Cardiac fibroblast (primary cell): Measurements from ENCODE around the gene MYL7.

Source experiments
- DNase-seq, 2 donors: peaks; one replicate each; pipeline versions ENCODE4 v3.0.0 to v3.0.0-alpha.2; 2010; ENCODE audit warnings: low read depth in 2 of 2
- H3K4me3 ChIP-seq, 2 donors: replicated peaks in 1 of 2; 1 replicate in 1 of 2; 2 replicates in 1 of 2; pipeline ENCODE4 v1.5.1; 2011; ENCODE audit warnings: low read depth in 2 of 2, low read length in 2 of 2, mild to moderate bottlenecking in 2 of 2, moderate library complexity in 1 of 2
- CTCF ChIP-seq: IDR thresholded peaks from one replicate; pipeline ENCODE4 v1.5.1; 2011; ENCODE audit warnings: low read depth, mild to moderate bottlenecking, low read length, inconsistent platforms

The MYL7 gene

GRCh38 chr7:44101966-44102845 lies 38.9 kb downstream of the MYL7 start:
- DNase-seq, result peak; percentile 70 to 78
- no peak overlapping the region for H3K4me3 ChIP-seq
- no peak for TF ChIP-seq CTCF

- TF ChIP-seq CTCF, result no peak
- DNase-seq, result no peak
Observed at GRCh38 chr7:44101303-44101965, 39.7 kb downstream of the MYL7 start.

GRCh38 chr7:44100458-44101302 lies 40.5 kb downstream of the MYL7 start:
- peak; percentile 50 to 88 for DNase-seq
- TF ChIP-seq CTCF, result no peak
- H3K4me3 ChIP-seq, result no peak overlapping the region

More at GRCh38 chr7:44101303-44101965, 39.7 kb downstream of the MYL7 start:
- H3K4me3 ChIP-seq, result no peak overlapping the region

GRCh38 chr7:44099669-44100068 lies 41.5 kb downstream of the MYL7 start:
- no peak for TF ChIP-seq CTCF
- no peak for DNase-seq
- no peak overlapping the region for H3K4me3 ChIP-seq

GRCh38 chr7:44098092-44099068 lies 42.8 kb downstream of the MYL7 start:
- no peak overlapping the region for H3K4me3 ChIP-seq
- DNase-seq, result no peak
- TF ChIP-seq CTCF, result no peak
